Measurements from ENCODE around the gene GRB7. TPM values are rescaled to one million over a fixed set of nuclear protein-coding genes. Genes with fewer than 3 reads are reported as not detected.
A peak's percentile ranks its signal among the peaks of the same experiment; 100 is the strongest.
"Not testable (repeated sequence)": the region's sequence is repeated elsewhere in the genome, so short reads cannot be mapped to it uniquely, and the experiment has no call there.

The GRB7 gene
- total RNA-seq, 5 donors from 2014 or later (not counting 1 experiment from before 2014, with no cell fraction given): 0.19 to 0.41 (median 0.30) TPM; not detected in 2

- H3K4me3 Mint-ChIP-seq: peak overlapping the region in 1 of 3 donors; percentile 75
- H3K36me3 Mint-ChIP-seq: no peaks in the 10 kb centered on the region
- peaks cover 0 to 2% of the 10 kb centered on the region in 2 donors for H3K36me3 ChIP-seq (ENCODE audit: control insufficient read depth in 2 of 2, extremely low read depth in 1 of 2, insufficient read depth in 1 of 2, low read length in 1 of 2)
- H3K27me3 ChIP-seq (replicated peaks in 1 of 2; ENCODE audit: control insufficient read depth in 2 of 2, extremely low read depth in 1 of 2, insufficient read depth in 2 of 2, low read length in 1 of 2): peaks cover 4 to 12% of the 10 kb centered on the region in 2 experiments
- ATAC-seq (replicated peaks in 1 of 4): no peak
- H3K27ac ChIP-seq (ENCODE audit: low read length): no peak overlapping the region
- WGBS (ENCODE audit: insufficient coverage): 96% methylated on average over 3 of the region's 8 CpGs
- no peak overlapping the region for H3K4me3 ChIP-seq (ENCODE audit: control insufficient read depth in 1 of 2, extremely low read depth in 1 of 2, low read length in 1 of 2)
- no peak for DNase-seq
- H3K27ac Mint-ChIP-seq: no peak overlapping the region
- no peaks in the 10 kb centered on the region for H3K9me3 ChIP-seq
- peaks cover 4 to 12% of the 10 kb centered on the region in 2 donors for H3K27me3 Mint-ChIP-seq
- peaks cover 16 to 37% (median 25%) of the 10 kb centered on the region in 3 donors for H3K4me1 Mint-ChIP-seq
- no peaks in the 10 kb centered on the region for H3K9me3 Mint-ChIP-seq
- CTCF ChIA-PET: no interaction called here
- POLR2A ChIA-PET: no interaction called here
- peaks cover 9 to 46% of the 10 kb centered on the region in 2 experiments for H3K4me1 ChIP-seq (ENCODE audit: control insufficient read depth in 1 of 2, extremely low read depth in 1 of 2, insufficient read depth in 2 of 2, low read length in 2 of 2)
These were observed 31.4 kb upstream of the GRB7 start for GRCh38 chr17:39706383-39706782.

- CTCF ChIA-PET: no interaction called here
- peak overlapping the region; percentile 36 to 41 for H3K27ac Mint-ChIP-seq
These were observed 30.8 kb upstream of the GRB7 start for GRCh38 chr17:39706921-39707337.

GRCh38 chr17:39709319-39709997 is 28.3 kb upstream of the GRB7 start:
- no peak overlapping the region for H3K4me3 ChIP-seq (ENCODE audit: control insufficient read depth in 1 of 2, extremely low read depth in 1 of 2, low read length in 1 of 2)
- ChIA-PET POLR2A (no interaction called here), CTCF (no interaction called here)
- no peak overlapping the region for H3K27ac ChIP-seq (ENCODE audit: low read length)
- Mint-ChIP-seq H3K27me3 (no peaks in the 10 kb centered on the region), H3K27ac (peak overlapping the region in 1 of 2 donors; percentile 44), H3K36me3 (no peaks in the 10 kb centered on the region), H3K4me1 (peaks cover 16 to 37% (median 20%) of the 10 kb centered on the region in 3 donors), H3K9me3 (no peaks in the 10 kb centered on the region), H3K4me3 (peak overlapping the region in 1 of 3 donors; percentile 21)
- H3K9me3 ChIP-seq: no peaks in the 10 kb centered on the region
- H3K36me3 ChIP-seq (ENCODE audit: control insufficient read depth in 2 of 2, extremely low read depth in 1 of 2, insufficient read depth in 1 of 2, low read length in 1 of 2): no peaks in the 10 kb centered on the region
- ATAC-seq (replicated peaks in 1 of 4) (no peak), DNase-seq (peak in 1 of 35 experiments; percentile 10)
- peaks cover 9 to 46% of the 10 kb centered on the region in 2 experiments for H3K4me1 ChIP-seq (ENCODE audit: control insufficient read depth in 1 of 2, extremely low read depth in 1 of 2, insufficient read depth in 2 of 2, low read length in 2 of 2)
- no peaks in the 10 kb centered on the region for H3K27me3 ChIP-seq (replicated peaks in 1 of 2; ENCODE audit: control insufficient read depth in 2 of 2, extremely low read depth in 1 of 2, insufficient read depth in 2 of 2, low read length in 1 of 2)
- WGBS (ENCODE audit: insufficient coverage): 84% methylated on average over 8 of the region's 14 CpGs

More at GRCh38 chr17:39706921-39707337, 30.8 kb upstream of the GRB7 start:
- Mint-ChIP-seq H3K4me1 (peaks cover 16 to 37% (median 25%) of the 10 kb centered on the region in 3 donors), H3K27me3 (peaks cover 0 to 7% of the 10 kb centered on the region in 2 donors), H3K4me3 (peak overlapping the region in 2 of 3 donors; percentile 8 to 75), H3K9me3 (no peaks in the 10 kb centered on the region), H3K36me3 (no peaks in the 10 kb centered on the region)
- H3K27me3 ChIP-seq (replicated peaks in 1 of 2; ENCODE audit: control insufficient read depth in 2 of 2, extremely low read depth in 1 of 2, insufficient read depth in 2 of 2, low read length in 1 of 2): peaks cover 0 to 7% of the 10 kb centered on the region in 2 experiments
- DNase-seq (peak in 3 of 35 experiments; percentile 10 to 32 (median 29)), ATAC-seq (replicated peaks in 1 of 4) (peak; percentile 75 to 90 (median 82))
- 76% methylated on average over 6 of the region's 7 CpGs for WGBS (ENCODE audit: insufficient coverage)
- peaks cover 0 to 2% of the 10 kb centered on the region in 2 donors for H3K36me3 ChIP-seq (ENCODE audit: control insufficient read depth in 2 of 2, extremely low read depth in 1 of 2, insufficient read depth in 1 of 2, low read length in 1 of 2)
- H3K4me3 ChIP-seq (ENCODE audit: control insufficient read depth in 1 of 2, extremely low read depth in 1 of 2, low read length in 1 of 2): no peak overlapping the region
- no peak overlapping the region for H3K27ac ChIP-seq (ENCODE audit: low read length)
- no peaks in the 10 kb centered on the region for H3K9me3 ChIP-seq
- H3K4me1 ChIP-seq (ENCODE audit: control insufficient read depth in 1 of 2, extremely low read depth in 1 of 2, insufficient read depth in 2 of 2, low read length in 2 of 2): peaks cover 9 to 46% of the 10 kb centered on the region in 2 experiments
- POLR2A ChIA-PET: no interaction called here

- Histone ChIP-seq H3K9me3 (no peaks in the 10 kb centered on the region), H3K4me3 (ENCODE audit: control insufficient read depth in 1 of 2, extremely low read depth in 1 of 2, low read length in 1 of 2) (no peak overlapping the region), H3K4me1 (ENCODE audit: control insufficient read depth in 1 of 2, extremely low read depth in 1 of 2, insufficient read depth in 2 of 2, low read length in 2 of 2) (peaks cover 9 to 46% of the 10 kb centered on the region in 2 experiments), H3K27me3 (replicated peaks in 1 of 2; ENCODE audit: control insufficient read depth in 2 of 2, extremely low read depth in 1 of 2, insufficient read depth in 2 of 2, low read length in 1 of 2) (no peaks in the 10 kb centered on the region), H3K27ac (ENCODE audit: low read length) (no peak overlapping the region), H3K36me3 (ENCODE audit: control insufficient read depth in 2 of 2, extremely low read depth in 1 of 2, insufficient read depth in 1 of 2, low read length in 1 of 2) (no peaks in the 10 kb centered on the region)
- Mint-ChIP-seq H3K27me3 (no peaks in the 10 kb centered on the region), H3K4me3 (no peak overlapping the region), H3K27ac (no peak overlapping the region), H3K9me3 (no peaks in the 10 kb centered on the region), H3K36me3 (no peaks in the 10 kb centered on the region), H3K4me1 (peaks cover 16 to 34% (median 20%) of the 10 kb centered on the region in 3 donors)
- ChIA-PET CTCF (interaction anchor here in 1 of 2 donors (0.6 kb wide), 1 partner anchor 766 kb away, joined by 4 read pairs; no protein-coding TSS in a partner anchor), POLR2A (no interaction called here)
- 87% methylated on average over 15 of the region's 20 CpGs for WGBS (ENCODE audit: insufficient coverage)
- ATAC-seq (replicated peaks in 1 of 4) (no peak), DNase-seq (no peak)
These were observed 27.5 kb upstream of the GRB7 start for GRCh38 chr17:39709998-39710964.

- CTCF ChIA-PET: interaction anchor here in 1 of 2 donors (0.5 kb wide), 1 partner anchor 1027 kb away, joined by 3 read pairs; no protein-coding TSS in a partner anchor
- ATAC-seq (replicated peaks in 1 of 4); H3K4me3 Mint-ChIP-seq; H3K36me3 ChIP-seq (ENCODE audit: control insufficient read depth in 2 of 2, extremely low read depth in 1 of 2, insufficient read depth in 1 of 2, low read length in 1 of 2); DNase-seq; POLR2A ChIA-PET; H3K27me3 ChIP-seq (replicated peaks in 1 of 2; ENCODE audit: control insufficient read depth in 2 of 2, extremely low read depth in 1 of 2, insufficient read depth in 2 of 2, low read length in 1 of 2); H3K27ac ChIP-seq (ENCODE audit: low read length); H3K36me3 Mint-ChIP-seq; H3K9me3 Mint-ChIP-seq; H3K4me3 ChIP-seq (ENCODE audit: control insufficient read depth in 1 of 2, extremely low read depth in 1 of 2, low read length in 1 of 2); H3K27me3 Mint-ChIP-seq; H3K9me3 ChIP-seq; H3K27ac Mint-ChIP-seq: not testable (repeated sequence)
- H3K4me1 ChIP-seq (ENCODE audit: control insufficient read depth in 1 of 2, extremely low read depth in 1 of 2, insufficient read depth in 2 of 2, low read length in 2 of 2): peaks cover 9 to 41% of the 10 kb centered on the region in 2 experiments
- 93% methylated on average over 9 of the region's 11 CpGs for WGBS (ENCODE audit: insufficient coverage)
- peaks cover 16 to 34% (median 20%) of the 10 kb centered on the region in 3 donors for H3K4me1 Mint-ChIP-seq
These were observed 26.7 kb upstream of the GRB7 start for GRCh38 chr17:39711071-39711470.

- POLR2A ChIA-PET: no interaction called here
- WGBS (ENCODE audit: insufficient coverage): 94% methylated on average over 7 of the region's 10 CpGs
- no peak overlapping the region for H3K4me3 Mint-ChIP-seq
These were observed 25.9 kb upstream of the GRB7 start for GRCh38 chr17:39711851-39712250.

More at GRCh38 chr17:39711851-39712250, 25.9 kb upstream of the GRB7 start:
- Mint-ChIP-seq H3K36me3 (no peaks in the 10 kb centered on the region), H3K27me3 (no peaks in the 10 kb centered on the region), H3K27ac (no peak overlapping the region), H3K4me1 (peaks cover 9 to 28% (median 16%) of the 10 kb centered on the region in 3 donors), H3K9me3 (no peaks in the 10 kb centered on the region)
- CTCF ChIA-PET: no interaction called here
- no peaks in the 10 kb centered on the region for H3K9me3 ChIP-seq
- ATAC-seq (replicated peaks in 1 of 4) (no peak), DNase-seq (no peak)
- H3K27me3 ChIP-seq (replicated peaks in 1 of 2; ENCODE audit: control insufficient read depth in 2 of 2, extremely low read depth in 1 of 2, insufficient read depth in 2 of 2, low read length in 1 of 2): no peaks in the 10 kb centered on the region
- no peaks in the 10 kb centered on the region for H3K36me3 ChIP-seq (ENCODE audit: control insufficient read depth in 2 of 2, extremely low read depth in 1 of 2, insufficient read depth in 1 of 2, low read length in 1 of 2)
- no peak overlapping the region for H3K4me3 ChIP-seq (ENCODE audit: control insufficient read depth in 1 of 2, extremely low read depth in 1 of 2, low read length in 1 of 2)
- H3K4me1 ChIP-seq (ENCODE audit: control insufficient read depth in 1 of 2, extremely low read depth in 1 of 2, insufficient read depth in 2 of 2, low read length in 2 of 2): peaks cover 6 to 33% of the 10 kb centered on the region in 2 experiments
- H3K27ac ChIP-seq (ENCODE audit: low read length): no peak overlapping the region

All from T-cell (primary cell).